NOMO-1 treated with dmso at 0.1 percent for 144 hours (cell line): ENCODE data around the gene FAM43A.

ENCODE experiments used
- DNase-seq: peaks from one replicate; lab custom pipeline; 2025; ENCODE audit not compliant: unreplicated experiment; lab: John Stamatoyannopoulos, UW

Gene FAM43A

DNA sequence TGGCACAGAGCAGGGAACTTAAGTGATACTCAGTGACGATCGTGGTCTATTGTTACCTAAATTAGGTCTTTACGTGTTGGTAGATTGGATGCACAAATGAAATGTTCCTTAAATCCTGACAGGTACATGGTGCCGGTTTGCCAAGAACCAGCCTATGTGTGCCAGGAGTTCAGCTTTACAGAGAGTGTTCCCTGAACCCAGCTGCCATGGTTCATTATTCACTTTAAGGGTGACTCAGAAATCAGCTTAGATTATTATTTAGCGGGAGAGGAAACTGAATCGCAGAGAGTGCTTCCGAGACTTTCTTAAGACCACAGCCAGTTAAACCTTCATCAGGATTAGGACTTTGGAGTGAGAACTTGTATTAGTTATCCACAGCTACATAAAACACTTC is 21.5 kb downstream of the FAM43A start:
- no peak for DNase-seq

DNA sequence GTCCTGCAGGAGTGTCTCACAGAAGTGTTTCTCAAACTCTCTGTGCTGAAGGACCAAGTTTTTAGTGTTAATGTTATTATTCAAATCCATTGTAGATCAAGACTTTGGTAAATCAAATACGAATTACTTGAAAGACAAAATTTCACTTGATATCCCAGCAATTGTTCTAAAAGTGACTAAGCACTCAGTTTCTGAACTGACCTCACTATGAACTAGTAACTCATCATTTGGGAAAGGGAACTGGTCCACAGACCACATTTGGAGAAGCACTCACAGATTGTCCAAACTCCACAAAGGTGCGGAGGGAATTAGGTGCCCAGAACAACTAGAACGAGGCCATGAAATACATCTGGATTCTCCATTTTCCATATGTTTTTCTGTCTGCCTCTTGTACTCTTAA is 25.6 kb downstream of the FAM43A start:
- no peak for DNase-seq

DNA sequence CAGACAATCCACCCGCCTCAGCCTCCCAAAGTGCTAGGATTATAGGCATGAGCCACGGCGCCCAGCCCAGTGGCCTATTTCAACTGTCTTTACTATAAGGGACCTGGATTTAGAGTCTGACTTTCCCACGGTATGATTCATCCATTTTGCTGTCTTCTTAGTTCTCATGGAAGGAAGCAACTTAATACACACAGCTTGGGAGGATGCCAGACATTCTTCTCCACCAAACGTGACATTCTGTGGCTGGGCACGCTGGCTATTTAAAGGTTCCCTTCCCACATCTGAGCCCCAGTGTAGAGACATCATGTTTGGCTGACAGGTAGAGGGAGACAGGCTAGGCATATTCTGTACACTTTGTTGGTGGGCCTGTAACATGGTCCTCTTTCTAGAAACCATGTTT is 26.2 kb downstream of the FAM43A start:
- no peak for DNase-seq

DNA sequence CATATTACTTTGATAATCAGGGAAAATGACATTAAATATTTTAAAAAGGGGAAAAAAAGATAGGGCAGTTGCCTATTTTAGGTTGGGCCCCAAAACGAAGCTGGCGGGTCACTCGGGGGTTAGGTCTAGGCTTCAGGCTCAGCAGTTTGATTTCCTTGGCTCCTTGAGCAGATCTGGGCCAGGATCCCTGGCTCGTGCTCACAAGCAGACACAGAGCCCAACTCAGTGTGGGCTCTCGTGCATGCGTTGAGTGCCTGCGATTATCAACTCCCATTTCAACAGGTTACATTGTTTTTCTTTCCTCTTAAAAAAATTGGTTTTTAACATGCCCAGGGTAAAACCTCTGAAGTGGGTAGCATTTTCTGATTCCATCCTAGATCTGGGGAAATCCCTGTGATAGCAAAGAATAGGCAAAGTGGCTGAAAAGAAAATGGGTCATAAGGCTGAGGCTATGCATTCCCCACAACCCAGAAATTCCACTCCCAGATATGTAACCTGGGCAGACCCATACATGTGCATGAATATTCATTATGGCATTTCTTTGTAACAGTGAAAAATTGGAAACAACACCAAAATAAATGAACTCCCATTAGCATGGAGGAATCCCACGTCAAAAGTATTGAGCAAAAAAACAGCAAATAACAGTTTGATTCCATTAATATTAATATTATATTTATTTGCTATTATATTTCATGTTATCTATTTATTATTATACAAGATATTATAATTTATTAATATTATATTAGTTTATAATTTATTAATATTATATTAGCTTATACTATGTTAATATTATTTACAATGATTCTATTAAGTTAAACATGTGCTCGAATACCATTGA is 27.8 kb downstream of the FAM43A start:
- DNase-seq = no peak

DNA sequence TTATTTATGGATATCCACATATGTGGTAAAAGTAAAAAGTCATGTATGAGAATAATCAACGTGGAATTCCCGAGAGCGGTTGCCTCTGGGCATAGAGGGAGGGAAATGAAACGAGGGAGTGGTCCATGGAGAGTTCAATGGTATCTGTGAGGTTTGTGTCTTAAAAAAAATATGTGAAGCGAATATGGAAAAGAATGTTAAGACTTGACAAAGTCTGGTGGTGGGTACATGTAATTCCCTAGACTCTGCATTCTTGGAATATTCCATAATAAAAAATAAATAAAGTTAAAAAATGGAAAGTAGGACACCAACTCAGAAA is 28.4 kb downstream of the FAM43A start:
- DNase-seq = no peak

DNA sequence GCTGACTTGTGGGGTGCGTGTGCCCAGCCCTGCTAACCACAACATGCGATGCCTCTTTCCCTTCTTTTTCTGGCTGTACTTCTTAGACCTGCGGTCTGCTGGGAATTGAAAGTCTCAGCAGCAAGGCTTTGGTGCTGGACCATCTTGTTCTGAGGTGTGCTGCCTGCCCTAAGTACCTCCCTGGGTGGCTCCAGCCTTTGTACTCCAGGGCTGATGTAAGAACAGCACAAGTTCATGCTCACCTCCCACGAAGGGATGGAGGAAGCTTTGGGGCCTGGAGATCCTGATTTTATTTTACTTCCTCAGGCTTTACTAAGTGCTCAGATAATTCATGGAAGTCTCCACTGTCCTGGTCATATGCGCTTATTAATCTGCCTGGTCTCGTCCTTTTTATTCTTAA is 28.9 kb downstream of the FAM43A start:
- DNase-seq = no peak

DNA sequence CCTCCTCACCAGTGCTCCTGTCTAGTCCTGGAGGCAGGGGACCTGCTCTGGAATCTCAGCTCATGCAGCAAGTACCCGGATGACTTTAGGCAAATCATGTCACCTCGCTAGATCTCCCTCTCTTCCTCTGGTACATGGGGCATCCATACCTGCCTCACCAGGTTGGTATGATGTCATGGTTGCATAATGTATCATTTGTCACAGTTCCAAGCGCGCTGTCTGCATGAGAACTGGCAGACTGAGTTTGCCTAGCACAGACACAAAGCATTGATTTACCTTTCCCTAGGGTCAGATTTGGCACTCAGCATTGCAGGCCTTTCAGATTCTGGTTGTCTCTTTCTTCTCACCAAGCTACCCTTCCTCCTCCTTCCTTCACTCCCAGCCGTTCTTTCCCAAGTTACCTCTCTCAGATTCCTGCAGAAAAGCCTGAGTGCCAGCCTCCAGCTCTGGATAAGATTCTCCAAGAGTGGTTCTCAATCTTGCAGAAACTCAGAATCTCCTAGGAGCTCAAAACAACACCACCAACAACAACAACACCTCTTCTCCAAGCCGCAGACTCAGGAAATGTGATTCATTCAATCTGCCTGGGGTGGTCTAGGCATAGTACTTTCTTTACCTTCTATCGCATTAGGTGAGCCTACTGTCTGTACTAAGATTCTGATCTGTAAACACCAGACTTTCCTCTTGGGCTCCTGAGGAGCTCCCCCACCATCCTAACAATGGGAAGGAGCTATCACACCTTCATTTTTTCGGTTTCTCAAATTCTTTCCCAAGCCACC is 29.5 kb downstream of the FAM43A start:
- DNase-seq = no peak

DNA sequence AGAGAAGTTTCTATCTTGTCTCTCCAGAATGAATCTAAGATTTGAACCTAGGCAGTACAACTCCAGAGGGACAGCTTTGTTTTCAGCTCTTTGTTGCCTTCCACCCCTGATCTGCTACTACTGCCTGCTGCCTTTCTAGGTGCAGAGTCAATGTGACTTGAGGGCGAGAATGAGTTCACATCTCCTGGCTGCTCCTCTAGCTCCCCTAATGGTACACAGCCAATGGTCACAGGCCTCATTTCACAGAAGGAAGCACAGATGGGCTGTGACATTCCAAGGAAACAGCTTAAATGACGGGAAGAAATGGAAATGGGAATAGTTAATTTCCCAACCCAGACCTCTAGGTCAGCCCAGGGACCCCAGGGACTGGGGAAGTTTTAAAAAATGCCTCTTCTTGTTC is 32.4 kb downstream of the FAM43A start:
- DNase-seq = no peak

DNA sequence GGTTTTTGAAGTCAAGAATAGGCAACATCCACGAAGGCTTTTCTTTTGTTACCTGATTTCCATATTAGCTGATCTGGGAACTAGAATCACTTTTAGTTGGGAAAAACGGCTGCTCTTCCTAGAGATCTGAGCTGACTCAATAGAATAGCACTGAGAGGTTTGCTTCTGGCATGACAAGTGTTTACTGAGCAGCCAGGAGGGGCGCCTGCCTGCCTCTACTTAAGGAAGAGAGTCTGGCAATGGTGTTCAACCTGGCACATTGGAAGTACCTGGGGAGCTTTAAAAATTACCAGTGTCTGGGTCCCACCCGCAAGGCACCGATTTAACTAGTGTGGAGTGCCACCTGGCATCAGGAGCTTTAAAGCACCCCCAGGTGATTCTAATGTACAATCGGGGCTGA is 34.4 kb downstream of the FAM43A start:
- no peak for DNase-seq

DNA sequence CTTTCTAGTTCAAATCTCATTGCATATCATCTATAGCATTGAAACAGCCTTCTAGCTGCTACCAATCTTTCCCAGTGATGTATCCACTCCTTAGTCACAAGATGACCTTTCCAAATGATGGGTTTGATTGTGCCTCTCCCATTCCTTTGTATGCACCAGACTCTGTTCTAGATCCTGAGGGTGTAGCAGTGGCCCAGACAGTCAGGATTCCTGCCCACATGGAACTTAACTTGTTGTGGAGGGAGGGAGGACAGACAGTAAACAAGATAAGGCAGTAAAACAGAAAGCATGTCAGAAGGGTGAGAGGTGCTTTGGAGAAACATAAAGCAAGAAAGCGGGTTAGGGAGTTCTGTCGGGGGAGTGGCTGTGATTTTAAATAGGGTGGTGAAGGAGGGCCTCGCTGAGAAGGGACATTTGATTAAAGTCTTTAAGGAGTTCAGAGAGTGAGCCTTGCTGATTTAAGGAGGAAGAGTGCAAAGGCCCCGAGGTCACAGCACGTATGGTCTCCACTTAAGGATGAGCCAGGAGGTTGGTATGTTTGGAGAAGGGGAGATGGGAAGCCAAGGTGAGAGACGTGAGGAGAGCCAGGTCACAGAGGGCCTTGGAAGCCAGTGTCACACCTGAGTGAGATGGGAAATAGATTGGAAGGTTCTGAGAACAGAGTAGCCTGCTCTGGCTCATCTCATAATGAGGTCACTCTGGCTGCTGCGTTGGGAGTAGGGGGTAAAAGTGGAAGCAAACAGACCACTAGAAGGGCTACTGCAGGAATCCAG is 38.3 kb downstream of the FAM43A start:
- DNase-seq = no peak

DNA sequence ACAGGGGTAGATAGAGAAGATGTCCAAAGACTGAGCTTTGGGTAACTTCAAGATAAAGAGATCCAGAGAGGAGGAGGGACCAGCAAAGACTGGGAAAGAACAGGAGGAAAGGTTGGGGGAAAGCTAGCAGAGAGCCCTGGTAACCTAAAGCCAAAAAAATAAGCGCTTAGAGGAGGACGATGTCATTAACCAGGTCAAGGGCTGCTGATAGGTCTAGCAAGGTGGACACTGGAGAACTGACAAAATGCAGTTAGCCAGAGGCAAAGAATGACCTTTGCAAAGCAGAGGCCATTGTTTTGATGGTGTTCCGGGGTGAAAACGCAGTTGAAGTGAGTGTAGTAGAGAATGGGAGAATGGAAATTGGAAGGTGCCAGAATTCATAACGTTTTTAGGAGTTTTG is 39.7 kb downstream of the FAM43A start:
- no peak for DNase-seq

DNA sequence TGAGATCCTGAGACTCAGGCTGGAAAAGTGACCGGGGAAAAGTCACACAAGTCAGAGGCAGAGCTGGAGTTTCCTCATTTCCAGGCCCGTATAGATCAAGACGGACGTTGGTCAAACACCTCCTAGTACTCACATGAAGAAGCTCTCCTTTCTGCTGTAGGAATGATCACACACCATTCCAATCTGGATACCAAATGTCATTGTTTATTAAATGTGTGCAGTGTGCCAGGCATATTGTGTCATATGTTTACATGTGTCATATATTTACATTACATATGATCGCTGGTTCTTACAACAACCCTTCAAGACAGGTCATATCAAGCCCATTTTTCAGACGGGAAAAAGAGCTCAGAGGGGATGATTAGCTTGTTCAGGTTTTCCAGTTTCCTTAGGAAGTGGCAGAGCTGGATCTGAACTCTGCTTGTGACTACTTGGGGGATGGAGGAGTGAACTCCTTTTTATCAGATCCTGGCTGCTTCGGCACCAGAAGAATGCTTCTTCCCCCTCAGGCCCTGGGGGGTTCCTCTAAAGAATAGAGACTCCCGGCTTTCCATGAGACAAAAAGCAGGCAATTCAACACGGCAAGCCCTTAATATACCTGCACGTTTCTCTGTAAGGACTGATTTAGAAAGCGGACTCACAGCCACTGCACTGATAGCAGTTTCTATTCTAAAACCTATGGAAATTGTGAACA is 41.9 kb downstream of the FAM43A start:
- DNase-seq = no peak

DNA sequence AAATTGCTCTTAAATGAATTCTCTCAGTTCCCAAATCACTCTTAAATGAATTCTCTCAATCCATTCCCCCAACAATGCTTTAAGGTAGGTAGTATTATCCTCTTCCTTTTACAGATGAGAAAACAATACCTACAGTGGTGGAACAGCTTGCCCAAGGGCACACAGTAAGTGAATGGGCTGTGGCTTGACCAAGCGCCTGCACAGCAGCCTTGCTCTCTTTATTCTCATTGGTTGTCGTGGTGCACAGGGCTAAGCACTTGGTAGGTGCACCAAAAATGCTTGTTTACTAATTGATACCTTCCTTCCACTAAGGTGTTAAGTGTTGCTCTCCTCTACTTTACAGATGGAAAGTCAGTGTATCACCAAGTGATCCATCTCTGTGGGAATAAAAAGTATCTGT is 43.3 kb downstream of the FAM43A start:
- DNase-seq = no peak

DNA sequence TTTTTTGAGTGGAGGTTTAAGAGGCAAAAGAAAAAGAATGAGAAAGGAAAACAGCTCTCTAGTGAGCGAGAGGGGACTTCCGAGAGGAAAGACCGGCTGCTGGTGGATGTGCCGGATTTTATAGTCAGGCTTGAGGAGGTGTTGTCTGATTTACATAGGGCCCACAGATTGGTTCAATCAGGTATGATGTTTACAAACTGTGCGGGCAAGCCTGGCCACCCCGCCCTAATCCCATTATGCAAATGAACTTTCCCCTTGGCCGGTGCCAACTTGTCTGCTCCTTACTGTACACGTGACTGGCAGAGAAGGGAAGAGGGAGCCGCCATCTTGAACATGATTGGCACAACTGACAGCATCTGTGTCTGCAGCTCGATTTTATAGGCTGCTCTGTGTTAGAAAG is 44.7 kb downstream of the FAM43A start:
- DNase-seq = no peak

DNA sequence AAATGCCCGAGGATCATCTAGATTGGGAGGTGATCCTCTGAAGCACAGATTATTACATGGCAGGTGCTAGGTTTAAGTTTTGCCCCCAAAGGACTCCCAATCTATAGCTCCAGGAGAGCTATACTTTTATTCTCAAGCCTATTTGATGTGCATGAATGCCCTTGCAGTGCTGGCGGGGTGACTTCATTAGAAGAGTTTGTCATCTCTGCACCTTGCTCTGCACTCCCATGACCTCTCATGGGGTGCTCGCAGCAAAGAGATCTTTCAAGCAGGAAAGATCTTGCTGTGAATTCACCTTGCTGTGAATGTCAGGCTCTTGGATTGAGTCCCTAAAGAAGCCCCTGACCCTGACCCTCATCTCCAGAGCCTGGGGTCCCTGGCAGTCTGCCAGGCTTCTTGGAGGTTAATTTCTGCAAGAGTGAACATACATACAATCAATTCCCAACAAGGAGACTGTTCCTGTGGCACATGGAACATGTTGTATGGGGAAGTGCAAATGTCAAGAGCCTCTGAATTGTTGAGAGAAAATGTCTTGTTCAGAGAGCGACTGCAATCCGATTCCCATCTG is 45.9 kb downstream of the FAM43A start:
- no peak for DNase-seq

DNA sequence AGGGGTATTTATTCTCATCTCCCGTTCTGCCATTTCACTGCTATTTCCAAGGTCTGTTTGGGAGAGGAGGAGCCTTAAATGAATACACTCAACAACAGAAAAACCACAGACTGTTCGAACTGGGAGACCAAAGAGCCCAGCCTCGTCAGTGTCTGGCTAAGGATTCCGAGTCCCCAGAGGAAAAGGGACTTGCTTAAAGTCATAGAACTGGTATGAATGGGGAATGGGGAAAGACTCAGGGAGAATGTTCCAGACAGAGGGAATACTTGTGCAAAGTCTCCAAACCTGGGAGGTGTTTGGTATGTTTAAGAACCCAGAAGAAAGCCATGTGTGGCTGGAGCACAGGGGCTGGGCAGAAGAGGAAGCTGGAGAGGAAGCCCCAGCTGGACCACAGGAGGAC is 46.9 kb downstream of the FAM43A start:
- no peak for DNase-seq

DNA sequence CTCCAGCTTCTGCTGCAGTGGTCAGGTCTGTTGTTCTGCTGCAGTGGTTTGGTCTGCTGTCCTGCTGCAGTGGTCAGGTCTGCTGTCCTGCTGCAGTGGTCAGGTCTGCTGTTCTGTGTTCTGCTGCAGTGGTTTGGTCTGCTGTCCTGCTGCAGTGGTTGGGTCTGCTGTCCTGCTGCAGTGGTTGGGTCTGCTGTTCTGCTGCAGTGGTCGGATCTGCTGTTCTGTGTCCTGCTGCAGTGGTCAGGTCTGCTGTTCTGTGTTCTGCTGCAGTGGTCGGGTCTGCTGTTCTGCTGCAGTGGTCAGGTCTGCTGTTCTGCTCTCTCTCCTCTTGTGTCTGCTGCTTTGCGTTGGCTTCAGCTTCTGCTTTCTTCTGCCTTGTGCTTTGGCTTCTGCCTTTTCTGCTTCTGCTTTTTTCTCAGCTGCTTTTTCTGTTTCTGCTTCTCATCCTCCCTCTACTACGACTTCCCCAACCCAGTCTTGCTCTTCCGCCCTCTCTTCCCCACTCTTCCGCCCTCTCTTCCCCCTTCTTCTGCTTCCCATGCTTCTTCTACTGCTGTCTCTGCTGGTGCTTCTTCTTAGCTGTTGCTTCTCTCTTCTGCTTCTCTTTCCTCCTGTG is 50.7 kb downstream of the FAM43A start:
- peak; percentile 90 for DNase-seq

DNA sequence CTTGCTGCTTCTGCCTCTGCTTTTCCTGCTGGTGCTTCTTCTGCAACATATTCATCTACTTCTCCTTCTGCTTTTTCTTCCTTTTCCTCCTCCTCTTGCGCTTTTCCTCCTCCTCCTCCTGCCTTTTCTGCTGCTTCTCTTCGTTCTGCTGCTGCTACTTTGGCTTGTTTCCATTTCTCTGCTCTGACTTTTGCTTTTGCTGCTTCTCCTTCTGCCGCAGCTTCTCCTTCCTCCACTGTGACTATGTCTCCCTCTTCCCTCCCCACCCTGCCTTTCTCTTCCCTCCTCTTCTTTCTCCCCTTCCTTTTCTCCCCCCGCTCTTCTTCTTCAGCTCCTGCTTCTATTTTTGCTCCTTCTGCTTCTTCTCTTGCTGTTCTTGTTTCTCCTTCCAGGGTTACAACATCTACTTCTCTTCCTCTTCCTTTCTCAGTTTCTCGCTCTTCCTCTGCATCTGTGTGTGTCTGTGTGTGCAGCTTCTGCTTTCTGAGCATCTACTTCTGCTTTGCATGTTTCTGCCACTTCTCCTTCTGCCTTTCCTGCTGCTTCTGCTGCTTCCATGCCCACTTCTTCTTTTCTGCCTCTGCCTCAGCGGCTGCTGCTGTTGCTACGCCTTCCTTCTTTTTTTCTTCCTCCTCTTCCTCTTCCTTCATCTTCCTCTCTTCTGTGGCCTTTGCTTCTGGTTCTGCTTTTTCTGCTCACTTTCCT is 51.4 kb downstream of the FAM43A start:
- peak; percentile 99 for DNase-seq
